Endothelial cell of umbilical vein (primary cell): Measurements from ENCODE around the gene PIP4K2C. TPM values are rescaled to one million over a fixed set of nuclear protein-coding genes. Genes with fewer than 3 reads are reported as not detected.

Experiments used
- BruUV-seq: library from RNA; stranded (reverse); fragments of 400-500 nt; replicated peaks from 2 replicates; lab custom pipeline; 2021; lab: Mats Ljungman, UMichigan
- CTCF ChIA-PET: fragments of 300-600, 350-600 bp; sonication (Branson Sonifier 250); formaldehyde crosslinking; loops from one replicate; lab custom pipeline; 2021; ENCODE audit warnings: antibody characterized with exemption, inconsistent platforms; lab: Charles Lee
- POLR2A ChIA-PET: fragments of 300-600, 350-600 bp; sonication (Branson Sonifier 250); formaldehyde crosslinking; loops from one replicate; lab custom pipeline; 2021; ENCODE audit warnings: antibody characterized with exemption, inconsistent platforms; lab: Charles Lee
- DNase-seq: peaks from one replicate; pipeline ENCODE4 v3.0.0-alpha.2; 2011; ENCODE audit warnings: low read depth, low spot score
- FAIRE-seq: peaks from 2 replicates; lab custom pipeline; 2011; peaks lifted over from hg19 to GRCh38; lab: Jason Lieb, UNC
- H2AFZ ChIP-seq: 2 replicates; pipeline ENCODE4 v1.6.0; 2012; ENCODE audit warnings: low read depth, low read length, control low read depth, inconsistent platforms
- H3K27ac ChIP-seq: 2 replicates; pipeline ENCODE4 v1.5.1; 2011; ENCODE audit warnings: low read depth, mild to moderate bottlenecking, control low read depth, low read length, moderate library complexity; ENCODE audit not compliant: insufficient read depth
- H3K27me3 ChIP-seq, 2 experiments: 2 replicates each; pipeline versions ENCODE4 v1.6.0 to v1.6.1; 2011; ENCODE audit warnings: low read length in 2 of 2, mixed read lengths in 1 of 2; ENCODE audit not compliant: control insufficient read depth in 2 of 2, insufficient read depth in 2 of 2
- H3K36me3 ChIP-seq, 2 experiments: 2 replicates in 1 of 2; 3 replicates in 1 of 2; pipeline ENCODE4 v1.5.1; 2011; ENCODE audit warnings: low read length in 2 of 2, mild to moderate bottlenecking in 1 of 2, moderate library complexity in 1 of 2; ENCODE audit not compliant: control insufficient read depth in 2 of 2, insufficient read depth in 2 of 2; ENCODE audit errors: extremely low read depth in 1 of 2
- H3K4me1 ChIP-seq: 3 replicates; pipeline ENCODE4 v1.5.1; 2011; ENCODE audit warnings: mild to moderate bottlenecking, low read length; ENCODE audit not compliant: control insufficient read depth, insufficient read depth; ENCODE audit errors: extremely low read depth
- H3K4me2 ChIP-seq: 2 replicates; pipeline ENCODE4 v1.6.1; 2011; ENCODE audit warnings: low read length, control low read depth, mixed read lengths; ENCODE audit not compliant: insufficient read depth
- H3K4me3 ChIP-seq, 3 experiments: fragments of 200-600 bp in 1 of 3; sonication (generic), shearing (Covaris generic) in 1 of 3; replicated peaks in 1 of 3; 2 replicates each; pipeline ENCODE4 v1.5.1; 2011 to 2016; ENCODE audit warnings: control low read depth in 3 of 3, low read length in 3 of 3, mild to moderate bottlenecking in 2 of 3, inconsistent platforms in 1 of 3, low read depth in 1 of 3, moderate library complexity in 1 of 3; ENCODE audit not compliant: insufficient read depth in 1 of 3
- H3K79me2 ChIP-seq: 2 replicates; pipeline ENCODE4 v1.6.0; 2012; ENCODE audit warnings: low read length, inconsistent platforms; ENCODE audit not compliant: control insufficient read depth, insufficient read depth
- H3K9ac ChIP-seq: replicated peaks from 2 replicates; pipeline ENCODE3; 2011; ENCODE audit warnings: low read length, control low read depth; ENCODE audit not compliant: insufficient read depth; ENCODE audit errors: extremely low read depth
- H3K9me1 ChIP-seq: replicated peaks from 3 replicates; pipeline ENCODE4 v1.6.0; 2011; ENCODE audit warnings: mild to moderate bottlenecking, low read length; ENCODE audit not compliant: control insufficient read depth, insufficient read depth; ENCODE audit errors: extremely low read depth
- H3K9me3 ChIP-seq: replicated peaks from 2 replicates; pipeline ENCODE4 v1.5.1; 2012; ENCODE audit warnings: low read length, inconsistent platforms; ENCODE audit not compliant: control insufficient read depth, insufficient read depth
- H4K20me1 ChIP-seq: replicated peaks from 2 replicates; pipeline ENCODE3; 2011; ENCODE audit warnings: mild to moderate bottlenecking, low read length; ENCODE audit not compliant: control insufficient read depth, insufficient read depth; ENCODE audit errors: extremely low read depth
- EZH2 ChIP-seq: IDR thresholded peaks from 2 replicates; pipeline ENCODE4 v1.6.1; 2012; ENCODE audit warnings: borderline replicate concordance, low read depth, mild to moderate bottlenecking, moderate library complexity, low read length, inconsistent platforms; ENCODE audit not compliant: severe bottlenecking
- FOS ChIP-seq: IDR thresholded peaks from 2 replicates; pipeline ENCODE4 v1.6.1; 2011; ENCODE audit warnings: mild to moderate bottlenecking, low read length, moderate library complexity, borderline replicate concordance; ENCODE audit not compliant: insufficient read depth
- GATA2 ChIP-seq: IDR thresholded peaks from 2 replicates; pipeline ENCODE4 v1.7.0; 2011; ENCODE audit warnings: low read depth, mild to moderate bottlenecking, moderate library complexity, mixed read lengths, low read length; ENCODE audit not compliant: insufficient read length, insufficient read depth
- JUN ChIP-seq: IDR thresholded peaks from 2 replicates; pipeline ENCODE4 v1.6.1; 2011; ENCODE audit warnings: borderline replicate concordance, low read depth; ENCODE audit not compliant: insufficient read length, insufficient read depth
- MYC ChIP-seq: IDR thresholded peaks from one replicate; pipeline ENCODE4 v1.6.1; 2011; ENCODE audit warnings: mild to moderate bottlenecking, low read depth, low read length
- POLR2A ChIP-seq: IDR thresholded peaks from 2 replicates; pipeline ENCODE4 v1.6.1; 2012; ENCODE audit warnings: low read depth, mild to moderate bottlenecking, control low read depth, low read length
- POLR2AphosphoS5 ChIP-seq: IDR thresholded peaks from 2 replicates; pipeline ENCODE4 v1.6.1; 2012; ENCODE audit warnings: low read depth, mild to moderate bottlenecking, control low read depth, low read length, moderate library complexity; ENCODE audit not compliant: insufficient read depth
- dilution Hi-C: fragments of 300-500 bp; cut with MboI; formaldehyde crosslinking; loops from one replicate; pipeline ENCODE4 v1.15.0; 2019; ENCODE audit warnings: low sequenced_read_pairs; ENCODE audit not compliant: extremely low pct_ligation_motif_present
- intact Hi-C: fragments of 100-400 bp; cut with micrococcal nuclease; formaldehyde crosslinking; loops from one replicate; pipeline ENCODE4 v1.10.0; 2022
- polyA plus RNA-seq, 4 experiments: library from polyadenylated mRNA; depleted of rRNA in 3 of 4; stranded (reverse) in 3 of 4; unstranded in 1 of 4; fragments of >200 nt; gene quantifications; 2 replicates each; pipeline versions ENCODE4 v1.2.1 to v1.2.3, GENCODE V29; 2011 to 2012; ENCODE audit warnings: missing spikeins in 1 of 4
- total RNA-seq: library from RNA; stranded (reverse); gene quantifications from 2 replicates; pipeline ENCODE4 v1.2.3, GENCODE V29; 2021
- TF ChIP-seq, protein P1 (sequence below): IDR thresholded peaks from 2 replicates; pipeline ENCODE4 v1.6.1; 2011; ENCODE audit not compliant: insufficient read depth, insufficient read length
- TF ChIP-seq, protein P2 (sequence below), 2 donors: IDR thresholded peaks; 1 replicate in 1 of 2; 2 replicates in 1 of 2; pipeline ENCODE4 v1.5.1; 2011; ENCODE audit warnings: low read length in 2 of 2, mild to moderate bottlenecking in 2 of 2, moderate library complexity in 2 of 2, control low read depth in 1 of 2, inconsistent platforms in 1 of 2, low read depth in 1 of 2; ENCODE audit not compliant: insufficient read depth in 1 of 2; ENCODE audit errors: extremely low read depth in 1 of 2

Gene PIP4K2C
- total and polyA plus RNA-seq, 2 donors (not counting 3 experiments of a cell fraction or from before 2014, with no cell fraction given) = 10.5 to 11.5 TPM

- BruUV-seq = no TSS peak
- dilution Hi-C loops (no loop called here), intact Hi-C loops (no loop called here)
- no peak overlapping the region for H3K4me3 ChIP-seq
- H2AFZ ChIP-seq = no peak overlapping the region
- FAIRE-seq (no peak), DNase-seq (no peak)
- H3K4me1 ChIP-seq = peaks cover 5% of the 10 kb centered on the region
- H3K9me3 ChIP-seq = no peaks in the 10 kb centered on the region
- no peak overlapping the region for H3K27ac ChIP-seq
- no peaks in the 10 kb centered on the region for H3K79me2 ChIP-seq
- H3K9me1 ChIP-seq = no peaks in the 10 kb centered on the region
- POLR2A ChIA-PET = no interaction called here
- no peak overlapping the region for H3K4me2 ChIP-seq
- H3K36me3 ChIP-seq = no peaks in the 10 kb centered on the region
- H3K27me3 ChIP-seq = peaks cover 18 to 25% of the 10 kb centered on the region in 2 experiments
- CTCF ChIA-PET = interaction anchor here (1.0 to 6.0 kb wide), 7 partner anchors 11 to 51 kb away, joined by 4 to 126 read pairs (median 28); partner anchors contain the start of genes ARHGEF25 and B4GALNT1
- TF ChIP-seq, protein P1, sequence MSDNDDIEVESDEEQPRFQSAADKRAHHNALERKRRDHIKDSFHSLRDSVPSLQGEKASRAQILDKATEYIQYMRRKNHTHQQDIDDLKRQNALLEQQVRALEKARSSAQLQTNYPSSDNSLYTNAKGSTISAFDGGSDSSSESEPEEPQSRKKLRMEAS = no peak
- no peak for TF ChIP-seq GATA2
- no peak for TF ChIP-seq POLR2AphosphoS5
- TF ChIP-seq EZH2 = no peak
- no peak for TF ChIP-seq JUN
- no peak for TF ChIP-seq POLR2A
- no peak for TF ChIP-seq FOS
- TF ChIP-seq, protein P2, sequence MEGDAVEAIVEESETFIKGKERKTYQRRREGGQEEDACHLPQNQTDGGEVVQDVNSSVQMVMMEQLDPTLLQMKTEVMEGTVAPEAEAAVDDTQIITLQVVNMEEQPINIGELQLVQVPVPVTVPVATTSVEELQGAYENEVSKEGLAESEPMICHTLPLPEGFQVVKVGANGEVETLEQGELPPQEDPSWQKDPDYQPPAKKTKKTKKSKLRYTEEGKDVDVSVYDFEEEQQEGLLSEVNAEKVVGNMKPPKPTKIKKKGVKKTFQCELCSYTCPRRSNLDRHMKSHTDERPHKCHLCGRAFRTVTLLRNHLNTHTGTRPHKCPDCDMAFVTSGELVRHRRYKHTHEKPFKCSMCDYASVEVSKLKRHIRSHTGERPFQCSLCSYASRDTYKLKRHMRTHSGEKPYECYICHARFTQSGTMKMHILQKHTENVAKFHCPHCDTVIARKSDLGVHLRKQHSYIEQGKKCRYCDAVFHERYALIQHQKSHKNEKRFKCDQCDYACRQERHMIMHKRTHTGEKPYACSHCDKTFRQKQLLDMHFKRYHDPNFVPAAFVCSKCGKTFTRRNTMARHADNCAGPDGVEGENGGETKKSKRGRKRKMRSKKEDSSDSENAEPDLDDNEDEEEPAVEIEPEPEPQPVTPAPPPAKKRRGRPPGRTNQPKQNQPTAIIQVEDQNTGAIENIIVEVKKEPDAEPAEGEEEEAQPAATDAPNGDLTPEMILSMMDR (IDR thresholded peaks at IDR 0.05; ENCODE audit: extremely low read depth in 1 of 2, insufficient read depth in 1 of 2, low read depth in 1 of 2, low read length in 2 of 2) = no peak
- TF ChIP-seq MYC = no peak
- H3K9ac ChIP-seq = no peak overlapping the region
- H4K20me1 ChIP-seq = no peaks in the 10 kb centered on the region
Measured at GRCh38 chr12:57586128-57586527, 4.9 kb upstream of the PIP4K2C start.
